Uterus (tissue), 2 donors: Measurements from ENCODE around the gene SND1.

Experiments used
- CTCF ChIP-seq, 4 experiments: fragments of 200-600 bp in 2 of 4; fragments of 450-650 bp in 2 of 4; sonication (generic) in 2 of 4; IDR thresholded peaks; one replicate each; pipeline ENCODE4 v1.5.1; 2016 to 2019; ENCODE audit warnings: antibody characterized with exemption in 4 of 4, mild to moderate bottlenecking in 2 of 4, moderate library complexity in 1 of 4
- POLR2A ChIP-seq, 2 donors: fragments of 450-650 bp; IDR thresholded peaks; one replicate each; pipeline ENCODE4 v1.6.1; 2016; ENCODE audit warnings: antibody characterized with exemption in 2 of 2, mild to moderate bottlenecking in 1 of 2, moderate library complexity in 1 of 2

GRCh38 chr7:127812540-127812939, 160.5 kb downstream of the SND1 start:
- TF ChIP-seq CTCF (IDR thresholded peaks at IDR 0.05) (no peak), POLR2A (IDR thresholded peaks at IDR 0.05) (no peak)
